IPS-NIHi11 (cell line): Measurements from ENCODE around the gene PAM.
"Not testable (repeated sequence)": the region's sequence is repeated elsewhere in the genome, so short reads cannot be mapped to it uniquely, and the experiment has no call there.

Experiments
- DNase-seq: peaks from one replicate; pipeline ENCODE4 v3.0.0; 2012; ENCODE audit warnings: mixed read lengths, low spot score

The PAM gene

DNA sequence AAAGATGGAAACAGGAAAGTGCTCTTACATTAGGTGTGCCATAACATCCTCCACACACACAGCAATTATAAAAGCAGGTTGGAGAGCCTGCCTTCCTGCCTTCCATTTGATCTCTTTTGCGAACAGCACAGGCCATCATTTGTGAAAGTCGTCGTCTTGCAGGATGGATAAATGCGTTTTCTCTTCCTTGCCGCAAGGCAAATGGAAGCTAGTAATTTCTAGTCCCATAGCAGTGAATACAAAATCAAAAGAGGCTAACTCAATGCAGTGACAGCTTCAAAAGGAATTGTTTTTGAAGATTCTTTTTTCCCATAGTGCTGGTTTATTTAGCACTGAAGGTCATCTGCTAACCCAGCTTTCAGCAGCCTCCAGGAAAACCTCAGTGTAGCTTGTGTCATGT lies 186.0 kb downstream of the PAM start:
- DNase-seq, result no peak

DNA sequence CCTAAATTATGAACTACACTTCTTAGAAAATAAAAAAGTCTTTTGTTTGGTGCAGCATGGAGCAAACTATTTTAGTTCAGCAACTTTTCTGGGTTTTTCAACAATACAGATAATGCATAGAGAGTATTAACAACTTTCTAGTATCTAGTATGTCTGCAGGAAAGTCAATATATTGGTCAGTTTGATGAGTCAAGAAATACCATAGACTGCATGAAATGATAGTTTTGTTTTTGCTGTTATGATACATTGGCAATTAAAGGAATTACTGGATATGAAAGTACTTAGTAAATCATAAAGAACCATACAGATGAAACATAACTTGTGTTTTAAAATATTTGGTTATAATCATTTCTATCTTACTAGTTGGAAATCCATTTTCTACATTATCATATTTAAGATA lies 191.3 kb downstream of the PAM start:
- no peak for DNase-seq

DNA sequence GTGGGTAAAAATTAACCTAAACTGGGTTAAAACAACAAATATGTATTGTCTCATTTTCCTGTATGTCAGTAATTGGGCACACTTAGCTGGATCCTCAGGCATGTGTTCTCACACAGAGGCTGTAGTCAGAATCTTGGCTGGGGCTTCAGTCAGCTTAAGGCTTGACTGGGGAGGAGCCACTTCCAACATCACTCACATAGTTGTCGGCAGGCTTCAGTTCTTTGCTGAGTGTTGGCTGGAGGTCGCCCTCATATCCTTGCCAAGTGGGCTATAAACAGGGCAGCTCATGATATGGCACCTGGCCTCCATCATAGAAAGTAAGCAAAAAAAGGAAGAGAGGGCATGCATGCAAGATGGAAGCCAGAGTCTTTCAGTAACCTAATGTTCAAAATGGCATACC lies 191.9 kb downstream of the PAM start:
- no peak for DNase-seq

DNA sequence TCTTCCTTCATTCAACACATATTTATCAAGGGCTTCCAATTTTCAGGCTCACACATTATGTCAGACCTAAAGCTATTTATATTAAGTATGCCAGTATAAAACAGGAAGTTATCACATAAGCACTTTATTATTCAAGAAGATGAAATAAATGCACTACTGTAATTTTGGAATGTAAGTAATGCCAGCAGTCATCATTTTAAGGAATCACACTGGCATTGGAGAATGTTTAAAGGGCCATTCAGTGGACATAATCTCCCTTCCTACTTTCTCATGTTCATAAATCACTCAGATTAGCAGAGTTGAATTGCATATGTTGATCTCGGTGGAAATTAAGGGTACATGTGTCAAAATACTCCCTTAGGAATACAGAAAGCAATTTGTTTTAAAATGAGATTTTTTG lies 200.4 kb downstream of the PAM start:
- DNase-seq, result no peak

DNA sequence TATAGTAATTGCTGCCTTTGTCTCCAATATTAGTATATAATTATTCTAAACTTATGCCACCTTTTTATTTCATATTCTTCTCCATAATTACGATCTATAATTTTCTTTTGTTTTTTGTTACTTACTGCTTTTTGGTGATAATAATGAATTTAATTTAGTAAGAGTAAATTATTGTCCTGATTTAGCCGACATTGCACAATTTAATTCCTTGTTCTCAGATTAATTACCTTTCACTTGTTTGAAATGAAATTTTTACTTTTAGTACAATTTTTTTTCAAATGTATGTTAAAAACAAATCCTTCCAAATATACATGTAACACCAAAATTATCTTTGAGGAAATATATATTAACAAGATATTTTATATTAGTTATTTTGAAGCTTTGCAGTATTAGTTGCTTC lies 201.5 kb downstream of the PAM start:
- no peak for DNase-seq

DNA sequence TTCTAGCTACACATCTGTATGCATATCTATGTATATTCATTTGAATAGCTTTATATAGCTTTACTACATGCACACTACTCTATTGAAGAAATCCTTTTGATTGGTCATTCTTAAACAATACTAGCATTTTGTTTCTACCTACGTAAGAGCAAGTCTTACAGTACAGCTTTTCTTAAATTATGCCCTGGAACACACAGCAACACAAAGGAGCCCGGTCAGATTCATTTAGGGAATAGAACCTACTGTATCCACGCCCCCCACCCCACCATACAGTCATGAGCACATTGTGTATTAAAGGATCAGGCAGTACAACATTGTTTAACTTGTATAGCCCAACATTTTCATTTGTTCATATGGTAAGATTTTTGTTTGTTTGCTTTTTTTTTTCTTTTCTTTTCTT lies 202.0 kb downstream of the PAM start:
- no peak for DNase-seq

DNA sequence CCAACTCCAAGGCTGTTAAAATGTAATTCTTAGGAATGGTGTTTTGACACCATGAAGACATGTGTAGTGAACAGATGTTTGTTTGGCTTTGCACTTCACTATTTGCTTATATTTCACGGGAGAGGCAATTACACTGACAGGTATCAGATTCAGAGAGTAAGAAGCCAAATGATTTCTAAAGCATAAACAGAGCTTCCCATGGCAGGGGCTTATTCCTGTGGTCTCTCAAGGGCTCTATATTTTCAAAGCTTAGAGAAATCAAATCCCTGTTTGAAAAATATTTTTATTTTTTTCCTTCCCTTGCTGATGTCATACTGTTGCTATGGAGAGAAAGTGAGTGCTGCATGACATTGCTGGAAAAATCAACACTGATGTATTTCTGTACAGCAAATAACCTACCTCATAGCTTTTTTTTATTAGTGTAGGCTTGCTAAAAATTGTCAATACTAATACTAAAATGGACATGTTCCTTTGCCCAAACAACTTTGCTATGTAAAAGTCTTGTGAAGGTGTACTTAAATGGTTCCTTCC lies 203.4 kb downstream of the PAM start:
- DNase-seq, result no peak

DNA sequence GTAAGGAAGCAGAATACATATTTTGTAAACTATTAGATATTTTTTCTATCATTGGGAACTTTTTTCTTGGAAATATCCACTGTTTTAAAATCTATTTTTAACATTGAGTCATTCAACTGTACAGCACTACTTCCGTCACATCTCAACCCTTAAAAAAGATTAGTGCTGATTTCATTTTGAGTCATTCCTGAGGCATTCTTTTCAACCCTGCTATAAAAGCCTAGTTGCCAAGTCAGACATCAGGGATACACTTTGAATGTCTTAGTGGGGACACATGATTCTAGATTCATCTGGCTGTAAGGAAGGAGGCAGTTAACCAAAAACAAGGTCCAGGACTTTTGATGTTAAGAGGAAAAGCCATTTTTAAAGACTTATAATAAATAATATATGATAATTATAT lies 203.9 kb downstream of the PAM start:
- DNase-seq, result no peak

DNA sequence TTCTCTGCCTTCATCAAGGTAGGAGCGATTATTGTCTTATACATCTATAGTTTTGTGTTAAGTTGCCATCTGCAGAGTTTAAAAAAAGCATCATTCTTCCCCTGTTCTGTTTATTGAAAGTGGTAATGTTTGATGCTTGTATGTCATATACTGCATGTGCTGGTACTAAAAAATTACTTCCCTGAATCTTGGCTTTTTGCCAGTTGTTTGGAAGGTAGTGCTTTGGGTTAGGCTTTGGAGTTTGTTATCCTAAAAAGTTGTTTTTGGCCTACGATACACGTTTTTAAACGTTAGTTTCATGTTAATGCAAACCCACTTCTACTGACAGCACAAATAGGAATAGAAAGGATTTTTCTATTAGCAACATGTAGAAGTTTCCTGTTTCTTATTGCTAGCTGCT lies 206.6 kb downstream of the PAM start:
- no peak for DNase-seq

DNA sequence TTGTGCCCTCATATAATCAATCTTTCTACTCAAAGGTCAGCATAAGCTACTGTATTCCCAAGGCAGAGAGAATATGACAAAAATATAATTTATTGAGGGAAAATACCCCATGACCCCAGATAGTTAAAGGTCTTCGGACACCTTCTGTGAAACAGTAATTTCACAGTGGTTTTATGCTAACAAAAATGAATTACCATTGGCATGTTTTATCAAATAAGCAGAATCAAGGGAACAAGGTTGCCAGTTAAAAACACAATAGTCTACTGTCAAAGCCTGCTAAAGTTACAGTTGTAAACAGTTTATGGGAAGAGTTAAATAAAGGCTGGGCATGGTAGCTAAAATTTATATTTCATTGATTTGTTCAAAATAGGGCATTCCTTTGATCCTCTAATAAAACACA lies 210.5 kb downstream of the PAM start:
- no peak for DNase-seq

DNA sequence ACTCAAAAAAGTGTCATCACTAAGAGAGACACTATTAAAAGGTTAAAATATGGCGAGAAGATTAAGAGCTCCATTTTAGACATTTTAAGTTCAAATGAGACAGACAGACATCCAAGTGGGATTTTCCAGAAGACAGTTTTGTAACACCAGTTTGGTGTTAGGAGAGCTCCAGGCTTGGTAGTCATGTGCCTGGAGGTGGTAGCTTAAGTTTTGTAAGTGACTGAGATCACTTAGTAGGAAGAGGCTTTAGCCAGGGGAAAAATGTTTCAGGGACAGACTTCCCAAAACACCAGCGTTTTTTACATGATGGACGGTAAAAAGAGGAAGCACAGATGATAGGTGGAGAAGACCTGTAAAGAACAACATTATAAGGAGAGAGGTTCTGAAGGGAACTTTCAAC lies 214.5 kb downstream of the PAM start:
- no peak for DNase-seq

DNA sequence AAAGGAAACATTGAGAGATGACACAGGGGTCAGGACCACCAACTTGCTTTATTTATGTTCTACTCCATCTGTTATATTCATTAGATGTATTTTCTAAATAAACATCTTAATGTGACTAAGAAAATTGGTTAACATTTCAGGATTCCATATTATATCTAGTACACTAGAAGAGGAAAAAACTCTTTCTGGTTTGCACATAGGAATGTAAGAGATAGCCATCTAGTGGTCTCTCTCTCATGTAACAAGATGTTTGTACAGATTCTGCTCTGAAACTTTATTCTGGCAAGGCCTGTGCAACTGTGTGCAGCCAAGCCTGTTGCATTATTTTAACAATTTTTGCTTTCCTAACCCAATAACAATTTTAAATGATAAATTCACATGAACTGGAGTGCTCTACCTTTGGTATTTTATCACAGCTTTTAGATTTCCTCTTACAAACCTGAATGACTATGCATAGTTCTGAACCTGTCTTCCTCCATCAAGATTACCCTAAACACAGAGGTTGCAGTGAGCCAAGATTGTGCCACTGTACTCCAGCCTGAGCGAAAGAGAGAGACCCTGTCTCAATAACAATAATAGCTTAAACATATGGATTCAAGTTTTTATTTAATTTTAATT lies 216.7 kb downstream of the PAM start:
- DNase-seq, result no peak

DNA sequence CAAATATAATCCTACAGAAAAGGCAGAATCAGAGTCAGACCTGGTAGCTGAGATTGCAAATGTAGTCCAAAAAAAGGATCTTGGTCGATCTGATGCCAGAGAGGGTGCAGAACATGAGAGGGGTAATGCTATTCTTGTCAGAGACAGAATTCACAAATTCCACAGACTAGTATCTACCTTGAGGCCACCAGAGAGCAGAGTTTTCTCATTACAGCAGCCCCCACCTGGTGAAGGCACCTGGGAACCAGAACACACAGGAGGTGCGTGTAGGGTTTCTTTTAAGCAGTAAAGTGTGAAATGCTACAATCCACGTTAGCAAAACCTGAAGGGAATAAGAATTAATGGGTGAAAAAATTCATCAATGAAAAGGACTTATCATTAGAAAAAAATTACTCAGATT lies 219.1 kb downstream of the PAM start:
- DNase-seq, result peak; percentile 17

DNA sequence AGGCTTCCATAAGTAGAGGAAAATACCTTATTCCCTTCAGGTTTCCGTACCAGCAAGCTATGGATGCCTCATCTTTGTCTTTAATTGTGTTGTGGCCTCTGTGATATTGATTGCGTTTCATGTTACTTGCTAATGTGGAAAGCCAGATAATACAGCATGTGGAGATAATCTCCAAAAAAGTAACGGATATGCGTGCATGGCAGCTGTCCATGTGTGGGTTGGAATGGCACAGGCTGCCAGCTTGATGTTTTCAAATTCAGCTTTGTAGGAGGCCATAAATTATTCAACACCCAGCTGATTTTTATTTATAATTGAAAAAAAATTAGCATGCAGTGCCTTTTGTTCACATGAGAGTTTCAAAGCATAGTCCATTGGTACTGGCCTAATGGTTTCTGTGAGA lies 219.9 kb downstream of the PAM start:
- DNase-seq, result no peak

DNA sequence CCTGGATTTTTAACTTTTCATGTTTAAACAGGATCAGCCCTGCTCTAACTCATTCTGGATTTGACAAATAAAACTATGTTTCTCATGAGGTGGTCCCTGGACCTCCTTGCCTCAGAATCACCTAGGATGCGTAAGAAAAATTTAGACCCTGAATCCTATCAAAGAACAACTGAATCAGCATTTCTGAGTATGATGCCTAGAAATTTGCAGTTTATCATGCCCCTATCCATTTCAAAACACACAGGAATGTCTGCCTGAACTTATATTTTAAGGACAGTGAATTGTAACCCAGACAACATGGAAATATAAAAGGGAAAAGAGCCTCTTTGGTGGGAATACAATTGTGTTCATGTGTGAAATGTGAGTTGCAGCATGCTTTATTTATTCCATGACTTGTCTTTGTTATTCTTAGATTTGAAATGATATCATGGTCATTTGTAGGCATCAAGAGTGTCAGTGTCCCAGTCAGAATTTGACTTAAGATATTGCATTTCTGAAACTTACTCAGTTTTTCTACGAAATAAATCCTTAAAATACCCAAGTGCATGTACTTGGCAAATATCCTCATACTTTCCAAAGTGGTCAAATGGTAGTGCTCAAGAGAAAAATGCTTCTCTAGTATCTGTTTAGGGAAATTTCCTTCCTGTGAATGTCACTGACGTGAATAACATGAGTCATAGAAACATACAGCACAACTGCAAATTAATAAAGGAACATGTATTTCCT lies 220.5 kb downstream of the PAM start:
- DNase-seq, result no peak

DNA sequence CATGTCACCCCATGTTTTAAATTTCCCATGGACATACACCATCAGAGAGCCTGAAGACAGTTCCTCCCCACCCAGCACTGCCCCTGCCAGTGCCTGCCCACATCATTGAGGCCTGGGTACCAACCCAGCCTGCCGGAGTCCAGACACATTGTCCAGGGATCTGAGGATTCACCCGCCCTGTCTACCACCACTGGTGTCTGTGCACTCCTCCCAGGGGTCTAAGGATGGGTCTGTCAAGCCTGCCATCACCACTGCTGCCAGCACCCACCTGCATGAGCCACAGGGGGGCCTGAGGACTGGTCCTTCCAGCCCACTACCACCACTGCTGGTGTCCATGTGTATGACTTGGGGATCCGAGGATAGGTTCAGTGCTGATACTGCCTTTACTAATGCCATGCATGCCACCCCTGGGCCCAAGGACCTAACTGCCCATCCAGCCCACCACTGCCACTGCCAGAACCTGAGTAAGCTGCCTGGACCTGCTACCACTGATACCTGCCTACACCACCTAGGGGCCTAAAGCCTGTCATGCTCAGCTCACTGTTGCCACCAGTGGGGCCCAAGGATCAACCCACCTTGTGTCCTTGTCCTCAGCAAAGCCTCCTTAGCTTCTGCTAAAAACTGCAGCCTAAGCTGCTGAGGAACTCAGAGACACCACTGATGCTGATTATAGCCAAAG lies 227.0 kb downstream of the PAM start:
- no peak for DNase-seq

DNA sequence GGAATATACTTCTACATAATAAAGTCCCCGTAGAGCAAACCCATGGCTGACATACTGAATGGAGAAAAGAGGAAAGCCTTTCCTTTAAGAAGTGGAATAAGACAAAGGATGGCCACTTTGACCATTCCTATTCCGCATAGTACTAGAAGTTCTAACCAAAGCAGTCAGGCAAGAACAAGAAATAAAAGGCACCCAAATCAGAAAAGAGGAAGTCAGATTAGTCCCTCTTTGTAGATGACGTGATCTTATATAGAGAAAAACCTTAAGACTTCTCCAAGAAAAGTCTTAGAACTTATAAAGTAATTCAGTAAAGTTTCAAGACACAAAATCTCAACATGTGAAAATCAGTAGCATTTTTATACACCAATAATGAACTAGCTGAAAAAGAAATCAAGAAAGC lies 231.0 kb downstream of the PAM start:
- DNase-seq, result no peak

DNA sequence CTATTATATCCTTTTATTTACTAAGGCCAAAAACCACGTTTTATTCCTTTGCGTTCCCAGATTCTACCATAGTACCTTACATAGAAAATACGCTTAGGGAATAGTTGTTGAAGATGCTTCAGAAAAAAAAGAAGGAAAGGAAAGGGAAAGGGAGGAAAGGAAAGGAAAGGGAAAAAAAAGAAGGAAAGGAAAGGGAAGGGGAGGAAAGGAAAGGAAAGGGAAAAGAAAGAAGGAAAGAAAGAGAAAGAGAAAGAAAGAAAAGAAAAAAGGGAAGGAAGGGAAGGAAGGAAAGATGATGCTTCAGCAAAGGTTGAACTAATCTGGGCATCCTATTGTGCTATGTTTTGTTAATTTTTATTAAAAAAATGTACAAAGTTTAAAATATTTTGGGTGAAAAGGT lies 233.4 kb downstream of the PAM start:
- DNase-seq, result no peak

DNA sequence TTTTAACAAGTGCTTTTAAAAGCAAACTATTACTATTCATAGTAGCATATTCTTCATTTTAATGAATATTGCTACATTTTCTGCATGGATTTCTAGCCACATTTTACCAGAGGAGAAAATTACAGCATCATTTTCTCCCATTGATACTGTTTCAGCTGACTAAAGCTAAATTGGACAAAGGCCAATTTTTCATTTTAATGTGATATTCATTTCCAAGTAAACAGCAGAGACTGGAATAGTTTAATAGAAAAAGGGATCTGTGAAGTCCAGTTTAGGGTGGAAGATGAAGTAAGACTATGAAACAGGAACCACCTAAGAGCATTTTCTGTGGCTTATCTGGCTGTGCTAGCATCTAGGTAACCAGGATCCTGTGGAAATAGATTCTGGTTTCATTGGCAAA lies 236.7 kb downstream of the PAM start:
- no peak for DNase-seq

DNA sequence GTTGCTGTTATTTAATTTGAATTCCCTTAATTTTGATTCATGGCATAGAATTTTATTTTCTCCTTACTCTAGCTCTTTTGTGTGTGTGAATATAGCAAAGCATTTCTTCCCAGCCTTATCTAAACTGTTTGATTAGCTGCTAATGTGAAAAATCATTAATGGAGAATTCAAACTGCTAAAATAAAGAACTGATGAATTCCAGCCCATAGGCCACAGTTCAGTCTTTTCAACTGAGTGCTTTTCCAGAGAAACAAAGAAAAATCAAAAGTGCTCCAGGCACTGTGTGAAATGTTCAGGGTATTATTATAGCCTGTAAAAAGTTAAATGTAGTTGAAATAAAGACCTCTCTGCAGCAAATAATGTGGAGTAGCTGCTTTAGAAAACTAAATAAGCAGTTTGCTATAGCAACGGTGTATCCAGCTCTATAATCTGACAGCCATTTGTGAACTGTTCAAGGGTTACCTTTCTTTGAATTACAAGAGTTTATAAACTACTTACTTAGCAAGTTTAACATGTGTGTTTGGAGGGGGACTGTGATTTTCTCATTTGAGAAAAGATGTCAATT lies 241.0 kb downstream of the PAM start:
- no peak for DNase-seq

DNA sequence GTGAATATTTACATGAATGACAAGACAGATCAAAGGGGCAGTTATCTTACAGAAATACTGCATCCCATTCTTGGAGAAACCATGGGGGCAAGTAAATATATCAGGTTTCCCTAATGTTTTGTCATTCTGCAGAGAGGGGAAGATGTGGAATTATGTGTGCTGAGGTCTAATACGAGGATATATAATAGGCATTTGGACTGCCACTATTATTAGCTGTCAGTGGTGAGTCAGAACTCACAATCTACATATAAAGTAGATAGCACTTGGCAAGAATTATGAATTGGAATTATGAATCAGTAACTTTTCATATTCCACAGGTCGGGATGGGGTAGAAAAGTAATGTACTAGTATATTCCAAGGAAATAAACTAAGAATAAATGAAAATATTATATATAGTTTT lies 243.1 kb downstream of the PAM start:
- DNase-seq, result no peak

DNA sequence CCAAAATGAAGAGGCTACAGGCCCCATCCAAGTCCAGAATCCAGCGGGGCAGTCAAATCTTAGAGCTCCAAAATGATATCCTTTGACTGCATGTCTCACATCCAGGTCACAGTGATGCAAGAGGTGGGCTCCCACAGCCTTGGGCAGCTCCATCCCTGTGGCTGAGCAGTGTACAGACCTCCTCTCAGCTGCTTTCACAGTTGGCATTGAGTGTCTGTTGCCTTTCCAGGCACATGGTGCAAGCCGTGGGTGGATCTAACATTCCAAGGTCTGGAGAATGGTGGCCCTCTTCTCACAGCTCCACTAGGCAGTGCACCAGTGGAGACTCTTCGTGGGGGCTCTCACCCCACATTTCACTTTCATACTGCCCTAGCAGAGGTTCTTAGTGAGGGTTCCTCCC lies 244.1 kb downstream of the PAM start:
- no peak for DNase-seq

DNA sequence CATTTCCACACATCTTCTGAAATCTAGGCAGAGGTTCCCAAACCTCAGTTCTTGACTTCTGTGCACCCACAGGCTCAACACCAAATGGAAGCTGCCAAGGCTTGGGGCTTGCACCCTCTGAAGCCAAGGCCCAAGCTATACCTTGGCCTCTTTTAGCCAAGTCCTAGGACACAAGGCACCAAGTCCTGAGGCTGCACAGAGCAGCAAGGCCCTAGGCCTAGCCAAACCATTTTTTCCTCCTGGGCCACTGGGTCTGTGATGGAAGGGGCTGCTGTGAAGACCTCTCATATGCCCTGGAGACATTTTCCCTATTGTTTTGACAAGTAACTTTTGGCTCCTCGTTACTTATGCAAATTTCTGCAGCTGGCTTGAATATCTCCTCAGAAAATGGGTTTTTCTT lies 244.5 kb downstream of the PAM start:
- not testable (repeated sequence) for DNase-seq
